ENCODE data around the gene QPCTL.

The QPCTL gene

DNA sequence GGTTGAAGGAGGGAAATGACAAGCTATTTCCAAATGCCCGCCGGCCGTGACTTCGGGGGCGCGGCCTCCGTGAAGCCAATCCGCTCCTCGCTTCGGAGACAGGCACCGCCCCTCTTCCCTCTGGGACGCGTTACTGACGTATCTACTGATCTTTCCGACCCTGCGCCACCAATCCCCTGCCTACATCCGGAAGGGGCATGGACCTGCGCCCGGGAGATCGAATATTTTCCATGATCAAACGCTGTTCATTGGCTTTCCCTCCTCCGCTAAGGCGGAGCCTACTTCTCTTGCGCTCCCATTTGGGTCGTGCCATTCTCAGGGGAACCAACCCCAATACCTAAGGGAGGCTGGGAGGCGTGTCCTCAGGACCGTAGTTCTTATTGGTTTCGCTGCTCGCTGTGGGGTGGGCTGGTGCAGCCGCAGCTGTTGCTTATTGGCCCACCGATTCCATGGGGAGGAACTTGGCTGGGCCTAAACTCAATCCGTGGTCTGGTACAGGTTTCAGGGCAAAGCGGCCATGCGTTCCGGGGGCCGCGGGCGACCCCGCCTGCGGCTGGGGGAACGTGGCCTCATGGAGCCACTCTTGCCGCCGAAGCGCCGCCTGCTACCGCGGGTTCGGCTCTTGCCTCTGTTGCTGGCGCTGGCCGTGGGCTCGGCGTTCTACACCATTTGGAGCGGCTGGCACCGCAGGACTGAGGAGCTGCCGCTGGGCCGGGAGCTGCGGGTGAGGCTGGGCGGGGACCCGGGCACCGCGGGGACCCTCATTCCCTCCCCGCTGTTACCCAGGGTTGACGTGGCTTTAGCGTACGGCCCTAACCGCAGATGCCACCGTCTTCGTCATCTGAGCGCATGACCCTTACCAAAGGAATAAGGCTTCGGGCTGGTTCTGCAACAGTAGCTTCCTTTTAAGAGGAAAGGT is at the start of gene QPCTL:
TSS of gene QPCTL (plus strand) at position 480 of the 919 bp plus-strand sequence. CDS start at position 518, 38 bp downstream.
- DNase-seq, result peak; percentile 99

- peak; percentile 97 for DNase-seq
Observed at GRCh38 chr19:45643024-45643926, 49.2 kb upstream of the QPCTL start.

GRCh38 chr19:45643927-45644771 is 48.3 kb upstream of the QPCTL start:
- DNase-seq, result no peak

DNA sequence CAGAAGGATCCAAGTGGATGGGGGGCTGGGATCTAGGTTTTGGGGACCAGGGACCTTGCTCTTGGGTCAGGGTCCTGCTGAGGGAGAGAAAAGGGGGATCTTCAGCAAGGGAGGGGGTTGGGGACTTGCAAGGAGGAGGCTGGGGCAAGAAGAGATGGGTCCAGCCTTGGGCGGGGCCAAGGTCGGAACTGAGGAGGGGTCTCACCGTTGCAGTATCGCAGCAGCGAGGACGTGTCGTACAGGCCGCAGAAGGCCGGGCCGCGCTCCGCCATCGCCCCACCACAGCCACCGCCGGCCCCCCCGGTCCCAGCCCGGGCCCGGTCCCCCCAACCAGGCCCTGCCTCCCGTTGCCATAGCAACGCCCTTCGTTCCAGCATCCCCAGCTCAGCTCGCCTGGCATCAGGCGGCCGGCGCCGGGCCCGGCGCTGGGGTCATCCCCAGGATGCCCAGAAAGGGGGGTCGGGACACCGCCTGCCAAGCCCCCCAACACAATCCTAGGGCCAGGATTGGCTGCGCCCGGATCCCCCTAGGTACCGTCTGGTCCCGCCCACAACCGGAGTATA is 47.3 kb upstream of the QPCTL start:
- DNase-seq, result no peak

DNA sequence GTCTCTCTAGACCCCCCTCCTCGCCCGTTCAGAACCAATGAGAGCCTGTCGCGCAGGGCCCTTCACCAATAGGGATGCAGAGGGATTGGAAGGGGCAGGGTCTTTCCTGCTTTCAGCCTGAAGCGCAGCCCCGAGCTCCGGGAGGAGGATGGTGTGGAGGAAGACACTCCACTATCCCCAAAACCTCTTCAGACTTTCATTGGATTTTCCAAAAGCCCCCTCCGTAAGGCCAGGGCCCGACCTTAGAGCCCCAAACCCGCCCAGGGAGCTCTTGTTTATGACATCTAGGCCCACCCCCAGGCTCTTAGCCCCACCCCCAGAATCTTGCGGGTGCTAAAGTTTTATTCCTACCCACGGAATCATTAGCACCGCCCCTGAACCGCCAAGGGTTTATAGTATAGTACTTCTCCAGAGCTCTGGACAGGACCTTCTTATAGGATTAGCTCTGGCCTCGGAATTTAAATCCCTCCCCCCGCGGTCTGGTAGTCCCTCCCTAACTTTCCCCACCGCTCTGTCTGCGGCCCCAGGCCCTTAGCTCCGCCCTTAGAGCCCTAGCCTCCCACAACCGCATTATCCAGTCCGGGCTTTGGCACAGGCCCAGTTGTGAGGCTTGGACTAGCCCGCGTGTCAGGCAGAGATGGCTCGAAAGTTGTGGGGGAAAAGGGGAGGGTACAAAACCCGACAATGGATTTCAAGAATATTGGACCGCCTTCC is 46.7 kb upstream of the QPCTL start:
- peak; percentile 89 for DNase-seq

DNA sequence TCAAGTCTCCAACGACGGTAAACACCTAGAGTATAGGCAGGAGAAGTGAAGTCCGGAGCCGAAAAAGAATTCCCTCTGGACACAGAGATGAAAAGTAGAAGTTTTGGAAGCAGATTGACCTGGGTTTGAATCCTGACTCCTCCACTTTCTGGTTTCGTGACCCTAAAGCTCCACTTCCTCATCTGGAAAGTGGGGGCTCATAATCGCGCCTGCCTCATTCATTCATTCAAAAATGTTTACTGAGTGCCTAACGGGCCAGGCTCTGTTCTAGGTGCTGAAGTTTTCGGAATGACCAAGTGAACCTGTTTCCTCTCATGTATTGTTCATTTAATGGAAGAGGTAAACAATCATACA is 46.1 kb upstream of the QPCTL start:
- no peak for DNase-seq

GRCh38 chr19:45650722-45651121 is 41.7 kb upstream of the QPCTL start:
- DNase-seq, result no peak

GRCh38 chr19:45653634-45654033 is 38.8 kb upstream of the QPCTL start:
- no peak for DNase-seq

GRCh38 chr19:45655073-45655472 is 37.4 kb upstream of the QPCTL start:
- no peak for DNase-seq

DNA sequence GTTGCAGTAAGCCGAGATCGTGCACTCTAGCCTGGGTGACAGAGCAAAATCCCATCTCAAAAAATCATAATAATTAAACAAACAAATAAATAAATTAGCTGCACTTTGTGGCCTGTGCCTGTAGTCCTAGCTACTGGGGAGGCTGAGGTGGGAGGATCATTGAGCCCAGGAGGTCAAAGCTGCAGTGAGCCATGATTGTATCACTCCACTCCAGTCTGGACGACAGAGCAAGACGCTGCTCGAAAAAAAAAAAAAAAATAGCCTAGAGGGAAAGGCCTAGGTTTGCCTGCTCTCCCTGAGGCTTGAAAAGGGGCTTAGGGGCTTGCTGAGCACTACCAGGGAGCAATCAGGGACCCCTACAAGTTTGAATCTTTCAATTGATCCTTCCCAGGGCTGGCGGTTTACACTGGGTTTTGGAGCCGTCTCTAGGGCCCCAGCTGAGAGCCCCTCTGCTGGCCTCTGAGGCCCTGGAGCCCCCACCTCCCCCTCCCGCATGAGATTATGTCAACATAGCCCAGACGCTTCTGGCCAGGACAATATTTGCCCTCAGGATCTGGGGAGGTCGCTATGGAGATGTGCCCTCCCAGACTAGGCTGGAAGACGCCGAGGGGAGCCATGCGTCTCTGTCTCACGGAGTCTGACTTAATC is 34.8 kb upstream of the QPCTL start:
- no peak for DNase-seq

GRCh38 chr19:45659096-45659729 is 33.3 kb upstream of the QPCTL start:
- no peak for DNase-seq

DNA sequence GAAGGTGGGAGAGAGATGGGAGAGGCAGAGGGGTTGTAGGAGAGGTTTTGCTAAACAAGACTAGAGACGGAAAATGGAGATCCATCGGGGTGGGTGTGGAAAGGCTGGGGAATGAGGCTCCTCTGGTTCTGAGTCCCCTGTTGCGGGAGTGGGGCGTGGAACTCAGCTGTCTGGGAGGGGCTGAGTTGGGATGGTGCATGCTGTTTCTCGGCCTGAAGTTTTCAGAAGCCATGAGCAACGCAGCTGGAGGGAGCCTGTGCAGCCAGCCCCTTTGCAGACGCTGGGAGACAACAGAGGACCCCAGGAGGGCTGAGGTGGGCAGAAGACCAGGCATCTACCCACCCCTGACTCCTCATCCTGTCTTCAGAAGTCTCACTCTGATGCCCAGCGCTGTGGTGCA is 31.8 kb upstream of the QPCTL start:
- no peak for DNase-seq

GRCh38 chr19:45663800-45664199 is 28.7 kb upstream of the QPCTL start:
- no peak for DNase-seq

DNA sequence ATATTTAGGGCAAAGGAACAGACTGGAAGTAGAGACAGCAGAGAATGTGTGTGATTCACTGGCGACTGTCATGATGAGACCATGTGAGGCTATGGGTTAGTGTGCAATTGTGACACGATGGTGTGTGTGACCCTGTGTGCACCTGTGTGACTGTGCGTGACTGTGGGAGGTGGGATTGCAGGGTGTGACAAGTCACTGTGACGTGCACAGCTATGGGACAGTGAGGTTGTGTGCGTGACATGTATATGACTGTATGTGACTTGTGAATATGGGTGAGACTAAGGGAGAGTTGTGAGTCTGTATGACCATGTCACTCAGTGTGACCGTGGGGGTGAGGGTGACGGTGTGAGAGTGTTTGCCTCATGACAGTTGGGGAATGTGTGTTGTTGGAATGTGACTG is 27.9 kb upstream of the QPCTL start:
- DNase-seq, result no peak

- DNase-seq, result peak; percentile 73
Observed at GRCh38 chr19:45667620-45668341, 24.7 kb upstream of the QPCTL start, which contains the start of gene GIPR. Gene GIPR (plus strand): TSS chr19:45668221. CDS start chr19:45669521, 1,300 bp downstream.

DNA sequence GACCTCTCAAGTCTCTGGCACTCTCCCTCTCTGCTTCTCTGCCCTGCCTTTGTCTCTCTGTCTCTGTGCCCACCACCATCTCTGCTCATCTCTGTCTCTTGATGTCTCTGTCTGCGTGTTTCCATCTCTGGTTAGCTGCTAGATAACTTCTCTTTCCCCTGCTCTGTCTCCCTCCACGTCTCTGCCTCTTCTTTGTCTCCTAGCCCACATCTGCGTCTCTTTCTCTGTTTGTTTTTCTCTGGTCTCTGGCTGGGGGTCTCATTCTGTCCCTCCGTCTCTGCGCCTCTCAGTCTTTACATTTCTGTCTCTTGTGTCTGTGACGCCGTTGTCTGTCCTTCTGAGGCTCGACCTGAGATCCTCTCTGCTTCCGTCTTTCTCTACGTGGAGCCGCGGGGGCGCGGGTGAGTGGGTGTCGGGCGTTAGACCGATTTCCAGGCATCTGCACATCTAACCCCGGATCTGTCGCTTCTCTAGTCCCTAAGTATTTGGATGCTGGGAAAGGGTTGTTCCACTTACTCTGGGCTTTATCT is 24.1 kb upstream of the QPCTL start:
- peak; percentile 20 for DNase-seq

DNA sequence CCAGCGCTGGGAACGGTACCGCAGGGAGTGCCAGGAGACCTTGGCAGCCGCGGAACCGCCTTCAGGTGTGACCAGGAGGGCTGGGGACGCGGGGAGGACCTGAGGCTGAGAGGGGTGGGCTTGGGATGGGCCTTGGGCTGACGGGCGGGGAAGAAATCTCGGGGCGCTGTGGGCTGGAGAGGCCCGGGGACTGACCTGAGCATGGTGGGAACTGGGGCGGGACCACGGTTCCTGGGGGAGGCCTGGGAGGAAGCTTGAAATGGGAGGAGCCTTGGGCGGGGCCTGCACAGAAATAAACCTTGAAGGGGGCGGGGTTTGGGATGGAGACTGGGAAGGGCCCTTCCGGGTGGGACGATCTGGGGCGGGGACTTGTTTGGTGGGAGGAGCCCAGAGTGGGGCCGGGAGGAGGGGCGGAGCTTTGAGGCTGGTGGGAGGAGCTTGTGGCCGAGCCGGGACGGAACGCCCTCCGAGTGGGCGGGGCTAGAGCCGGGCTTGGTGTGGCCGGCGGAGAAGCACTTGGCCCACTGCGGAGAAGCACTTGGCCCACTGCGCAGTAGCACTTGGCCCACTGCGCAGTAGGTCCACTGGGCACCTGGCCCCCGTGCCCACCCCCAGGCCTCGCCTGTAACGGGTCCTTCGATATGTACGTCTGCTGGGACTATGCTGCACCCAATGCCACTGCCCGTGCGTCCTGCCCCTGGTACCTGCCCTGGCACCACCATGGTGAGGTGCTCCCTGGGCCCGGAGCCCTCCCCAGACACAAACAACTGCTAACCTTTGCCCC is 21.6 kb upstream of the QPCTL start:
- peak; percentile 89 for DNase-seq

GRCh38 chr19:45674946-45675345 is 17.5 kb upstream of the QPCTL start:
- no peak for DNase-seq

GRCh38 chr19:45676851-45677263 is 15.6 kb upstream of the QPCTL start:
- DNase-seq, result peak; percentile 19

Measured in activated CD4-positive, alpha-beta T cell treated with anti-CD3 and anti-CD28 coated beads, Interleukin-2, amount 50 U/mL, for 16 hours (primary cell).